GM21423 (cell line): ENCODE data around the gene DEFB131B.
"Not testable (repeated sequence)": the region's sequence is repeated elsewhere in the genome, so short reads cannot be mapped to it uniquely, and the experiment has no call there.

Experiments used
- ATAC-seq: cut with Tn5 transposase; IDR thresholded peaks from one replicate; pipeline ENCODE4 v1.9.1; 2021; ENCODE audit warnings: mild to moderate bottlenecking, moderate library complexity; ENCODE audit not compliant: unreplicated experiment

Gene DEFB131B

GRCh38 chr11:71910775-71911174 lies 32.5 kb downstream of the DEFB131B start:
- ATAC-seq: not testable (repeated sequence)

GRCh38 chr11:71911321-71911985 lies 33.2 kb downstream of the DEFB131B start:
- ATAC-seq: not testable (repeated sequence)

- not testable (repeated sequence) for ATAC-seq
Observed at GRCh38 chr11:71911986-71912340, 33.7 kb downstream of the DEFB131B start.

GRCh38 chr11:71913756-71914526 lies 35.7 kb downstream of the DEFB131B start:
- no peak for ATAC-seq

GRCh38 chr11:71914617-71915189 lies 36.5 kb downstream of the DEFB131B start:
- ATAC-seq: no peak

GRCh38 chr11:71917646-71918140 lies 39.4 kb downstream of the DEFB131B start:
- ATAC-seq: no peak

- ATAC-seq: peak; percentile 59
Observed at GRCh38 chr11:71927820-71928736, 49.8 kb downstream of the DEFB131B start, which contains the start of gene XNDC1N. Gene XNDC1N, minus strand, starts transcription at chr11:71928594. Its CDS starts 5,241 bp downstream, at chr11:71923353.

- peak; percentile 87 for ATAC-seq
Observed at GRCh38 chr11:71928737-71929443, 50.6 kb downstream of the DEFB131B start, which contains the start of gene RNF121. Gene RNF121, plus strand, starts transcription at chr11:71929046. Its CDS starts 16 bp downstream, at chr11:71929062.

- no peak for ATAC-seq
Observed at GRCh38 chr11:71929491-71929890, 51.2 kb downstream of the DEFB131B start.

- no peak for ATAC-seq
Observed at GRCh38 chr11:71930556-71931244, 52.4 kb downstream of the DEFB131B start.

GRCh38 chr11:71931245-71931602 lies 53.0 kb downstream of the DEFB131B start:
- ATAC-seq: no peak

- no peak for ATAC-seq
Observed at GRCh38 chr11:71933141-71933933, 55.1 kb downstream of the DEFB131B start.
